ENCODE measurements around the gene ATN1.

ATN1 gene

DNA sequence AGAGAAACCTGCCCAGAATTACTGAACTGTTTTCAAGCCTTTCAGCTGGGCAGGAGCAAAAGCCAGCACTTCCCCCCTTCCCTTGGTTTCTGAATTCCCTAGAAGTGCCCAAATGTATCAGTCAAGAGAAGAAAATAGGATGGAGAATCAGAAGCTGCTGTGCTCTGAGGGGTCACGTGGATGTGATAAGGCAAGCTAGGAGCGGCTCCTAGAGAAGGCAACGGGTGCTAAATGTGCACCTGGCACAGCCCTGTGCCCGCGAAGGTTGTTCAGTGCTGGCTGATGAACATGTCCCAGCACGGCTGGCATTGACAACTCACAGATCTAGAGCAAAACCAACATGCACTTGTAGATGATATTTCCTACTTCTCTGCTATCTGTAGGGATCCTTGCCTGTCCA, 51.3 kb downstream of the ATN1 start:
- no peak for DNase-seq

DNA sequence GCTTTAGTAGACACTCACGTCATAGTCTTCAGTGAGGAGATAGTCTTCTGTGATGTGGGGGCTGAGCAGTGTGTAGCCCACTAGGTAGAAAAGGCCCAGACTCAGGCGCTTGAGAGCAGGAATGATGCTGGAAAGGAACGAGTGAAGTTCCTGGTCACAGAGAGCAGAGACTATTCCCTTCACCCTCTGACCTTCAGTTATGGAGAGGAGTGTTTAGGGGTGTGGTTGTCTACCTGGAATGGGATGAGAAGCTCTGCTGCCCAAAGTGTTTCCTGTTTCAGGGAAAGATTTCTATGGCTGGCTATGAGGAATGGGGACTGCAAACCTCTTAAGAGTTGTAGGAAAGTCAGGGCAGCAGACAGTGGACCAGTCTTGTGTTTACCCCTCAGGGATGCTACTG, 51.7 kb downstream of the ATN1 start:
- DNase-seq: no peak

DNA sequence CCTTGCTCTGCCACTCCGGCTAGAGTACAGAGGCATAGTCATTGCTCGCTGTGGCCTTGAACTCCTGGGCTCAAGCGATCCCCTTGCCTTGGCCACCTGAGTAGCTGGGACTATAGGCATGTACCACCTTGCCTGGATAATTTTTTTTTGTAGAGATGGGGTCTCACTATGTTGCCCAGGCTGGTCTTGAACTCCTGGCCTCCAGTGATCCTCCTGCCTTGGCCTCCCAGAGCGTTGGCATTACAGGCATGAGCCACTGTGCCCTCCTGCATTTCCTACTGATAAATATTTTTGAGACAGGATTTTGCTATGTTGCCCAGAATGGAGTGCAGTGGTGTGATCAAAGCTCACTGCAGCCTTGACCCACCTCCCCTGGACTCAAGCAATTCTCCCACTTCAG, 52.3 kb downstream of the ATN1 start:
- DNase-seq: no peak

DNA sequence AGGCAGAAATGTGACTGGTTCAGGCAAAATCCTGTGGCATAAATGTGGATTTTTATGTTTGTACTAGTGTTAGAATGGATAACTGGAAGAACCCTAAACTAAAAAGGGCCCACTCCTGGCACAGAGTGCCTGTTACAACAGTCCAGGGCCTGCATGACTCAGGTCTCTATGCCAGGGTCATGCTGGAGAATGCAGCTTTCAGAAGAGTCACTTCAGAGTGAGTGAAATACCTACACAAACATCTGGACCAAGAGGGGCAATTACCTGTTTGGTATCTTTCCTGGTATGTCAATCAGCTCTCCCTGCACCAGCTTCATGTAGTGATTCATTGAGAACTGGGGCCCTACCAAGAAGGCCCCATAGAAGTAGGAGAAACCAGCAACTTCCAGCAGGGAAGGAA, 53.0 kb downstream of the ATN1 start:
- DNase-seq: no peak

DNA sequence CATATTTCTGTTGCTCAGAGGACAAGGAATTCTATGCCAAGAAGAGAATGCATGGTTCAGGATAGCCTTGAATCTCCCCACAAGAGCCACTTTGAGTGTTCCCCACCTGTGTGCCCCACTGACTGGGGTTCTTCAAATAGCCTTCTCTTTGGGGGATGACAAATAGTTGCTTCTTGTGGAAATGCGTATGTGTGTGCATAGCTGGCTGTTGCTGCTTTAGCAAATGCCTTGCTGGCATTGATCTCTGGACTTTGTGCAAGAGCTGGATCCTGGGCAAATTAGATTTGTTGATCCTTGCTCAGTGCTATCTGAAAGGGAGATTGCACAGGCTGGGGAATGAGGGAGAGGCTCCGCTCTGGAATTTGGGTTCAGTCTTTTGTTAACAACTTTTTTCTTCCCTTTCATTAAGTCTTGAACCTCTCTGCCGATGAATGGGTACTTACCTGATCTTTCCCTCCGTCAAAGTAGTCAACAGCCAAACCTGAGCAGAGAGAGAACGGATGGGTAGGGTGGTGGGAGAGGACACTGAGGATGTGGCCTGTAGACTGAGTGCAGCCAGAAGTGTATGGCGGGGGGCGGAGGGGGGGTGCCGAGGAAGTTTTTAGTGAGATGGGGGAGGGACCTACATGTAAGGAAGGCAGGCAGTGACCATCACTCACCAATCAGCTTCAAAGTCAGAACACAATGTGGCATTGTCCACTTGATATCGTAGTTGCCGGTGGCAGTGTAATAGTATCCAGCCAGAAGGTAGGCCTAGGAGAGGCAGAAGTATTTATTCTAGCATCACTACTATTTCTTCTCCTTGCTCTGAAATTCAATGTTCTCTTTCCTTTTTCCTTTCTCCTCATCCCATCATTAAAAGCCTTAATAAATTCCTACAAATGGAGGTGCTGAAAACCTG, 53.6 kb downstream of the ATN1 start:
- DNase-seq: no peak

DNA sequence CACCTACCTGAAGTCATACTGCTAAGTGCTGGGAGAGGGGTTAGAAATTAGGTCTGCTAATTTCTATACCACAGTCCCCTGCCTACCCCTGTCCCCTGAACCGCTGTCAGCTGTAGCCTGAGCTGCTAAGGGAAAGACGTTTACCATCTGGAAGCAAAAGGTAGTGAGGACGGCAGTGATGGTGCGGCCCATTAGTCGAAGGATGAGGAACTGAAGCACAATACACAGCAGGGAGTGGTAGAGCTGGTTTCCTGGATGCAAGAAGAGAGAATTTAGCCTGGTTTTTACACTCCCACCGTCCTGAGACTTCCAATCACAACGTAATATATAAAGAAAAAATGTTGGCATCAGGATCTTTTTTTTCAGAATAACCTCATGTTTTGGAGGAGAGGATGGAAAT, 54.8 kb downstream of the ATN1 start:
- DNase-seq: no peak

DNA sequence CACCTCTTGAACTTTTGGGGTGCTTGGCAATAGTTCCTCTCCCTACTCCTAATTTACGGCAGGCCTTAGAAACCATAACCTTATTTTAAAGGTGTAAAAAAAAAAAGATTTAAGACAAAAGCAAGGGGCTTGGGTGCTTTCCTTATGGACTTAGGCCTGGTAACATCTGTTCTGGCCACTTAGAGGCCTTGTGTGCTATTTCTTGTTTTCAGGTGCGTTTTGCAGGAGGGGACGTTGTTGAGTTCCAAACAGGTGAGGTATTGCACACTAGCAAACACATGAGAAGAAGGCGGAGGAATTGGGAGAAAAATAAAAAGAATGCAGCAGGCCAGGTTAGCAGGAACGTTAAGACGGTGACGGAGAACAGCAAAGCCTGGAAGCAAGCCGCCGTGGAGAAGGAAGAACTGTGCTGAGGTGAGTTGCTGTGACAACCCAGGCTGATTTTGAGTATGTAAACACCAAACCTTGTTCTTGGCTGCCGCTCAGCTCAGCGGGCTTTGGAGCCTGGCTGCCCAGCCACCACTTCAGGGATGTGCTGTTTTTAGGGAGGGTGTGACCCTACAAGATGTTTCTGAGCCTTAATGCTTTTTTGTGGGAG, 60.3 kb downstream of the ATN1 start:
- no peak for DNase-seq

Data from T-helper 1 cell (primary cell).